D721Med (cell line): ENCODE results near the gene OLIG1.

Experiments used
- DNase-seq: peaks from one replicate; pipeline ENCODE4 v3.0.0; 2011; ENCODE audit warnings: low spot score; ENCODE audit not compliant: insufficient read length
- FAIRE-seq: peaks from 2 replicates; lab custom pipeline; 2011; peaks lifted over from hg19 to GRCh38; lab: Jason Lieb, UNC
- CTCF ChIP-seq: IDR thresholded peaks from 2 replicates; pipeline ENCODE4 v1.5.1; 2012; ENCODE audit warnings: mild to moderate bottlenecking, control low read depth; ENCODE audit not compliant: insufficient read depth; ENCODE audit errors: missing control alignments

OLIG1 gene

GRCh38 chr21:33023574-33024200 lies 46.3 kb upstream of the OLIG1 start:
- DNase-seq = no peak
- FAIRE-seq = no peak
- TF ChIP-seq CTCF = no peak

GRCh38 chr21:33024201-33025103 lies 45.5 kb upstream of the OLIG1 start:
- FAIRE-seq = no peak
- no peak for DNase-seq
- TF ChIP-seq CTCF = no peak

GRCh38 chr21:33025106-33025488 lies 44.8 kb upstream of the OLIG1 start:
- DNase-seq (no peak), FAIRE-seq (no peak)
- peak; percentile 44 for TF ChIP-seq CTCF

GRCh38 chr21:33025489-33026442 lies 44.2 kb upstream of the OLIG1 start, which contains the start of gene OLIG2:
TSS of gene OLIG2 (plus strand) at chr21:33025935. CDS start at chr21:33026863, 928 bp downstream.
- no peak for TF ChIP-seq CTCF
- FAIRE-seq (no peak), DNase-seq (peak; percentile 97)

- no peak for FAIRE-seq
- no peak for TF ChIP-seq CTCF
- DNase-seq = no peak
Observed at GRCh38 chr21:33026443-33026858, 43.5 kb upstream of the OLIG1 start.

GRCh38 chr21:33026878-33027400 lies 43.0 kb upstream of the OLIG1 start:
- no peak for FAIRE-seq
- no peak for DNase-seq
- TF ChIP-seq CTCF = no peak
